ENCODE data around the gene FOXD4.
"Not testable (repeated sequence)": the region's sequence is repeated elsewhere in the genome, so short reads cannot be mapped to it uniquely, and the experiment has no call there.

FOXD4 gene

GRCh38 chr9:94323-94722, 23.9 kb downstream of the FOXD4 start:
- FAIRE-seq; DNase-seq (ENCODE audit: low spot score): not testable (repeated sequence)

GRCh38 chr9:93909-94308, 24.3 kb downstream of the FOXD4 start:
- DNase-seq (ENCODE audit: low spot score); FAIRE-seq: not testable (repeated sequence)

GRCh38 chr9:90851-91250, 27.4 kb downstream of the FOXD4 start:
- not testable (repeated sequence) for DNase-seq (ENCODE audit: low spot score); FAIRE-seq

GRCh38 chr9:88396-89037, 29.7 kb downstream of the FOXD4 start:
- FAIRE-seq, result not testable (repeated sequence)

GRCh38 chr9:87860-88259, 30.4 kb downstream of the FOXD4 start:
- not testable (repeated sequence) for FAIRE-seq; DNase-seq (ENCODE audit: low spot score)

More at GRCh38 chr9:88396-89037, 29.7 kb downstream of the FOXD4 start:
- DNase-seq (ENCODE audit: low spot score), result not testable (repeated sequence)

- DNase-seq (ENCODE audit: low spot score); FAIRE-seq: not testable (repeated sequence)
Observed at GRCh38 chr9:87105-87504, 31.1 kb downstream of the FOXD4 start.

GRCh38 chr9:86697-87096, 31.5 kb downstream of the FOXD4 start:
- not testable (repeated sequence) for FAIRE-seq; DNase-seq (ENCODE audit: low spot score)

- not testable (repeated sequence) for FAIRE-seq; DNase-seq (ENCODE audit: low spot score)
Observed at GRCh38 chr9:82932-83689, 35.1 kb downstream of the FOXD4 start.

- not testable (repeated sequence) for DNase-seq (ENCODE audit: low spot score); FAIRE-seq
Observed at GRCh38 chr9:78333-78732, 39.9 kb downstream of the FOXD4 start.

GRCh38 chr9:76389-76788, 41.8 kb downstream of the FOXD4 start:
- DNase-seq (ENCODE audit: low spot score); FAIRE-seq: not testable (repeated sequence)

GRCh38 chr9:73900-74525, 44.2 kb downstream of the FOXD4 start:
- FAIRE-seq; DNase-seq (ENCODE audit: low spot score): not testable (repeated sequence)

- not testable (repeated sequence) for DNase-seq (ENCODE audit: low spot score)
Observed at GRCh38 chr9:73076-73899, 44.9 kb downstream of the FOXD4 start.

More at GRCh38 chr9:73076-73899, 44.9 kb downstream of the FOXD4 start:
- FAIRE-seq, result not testable (repeated sequence)

Data from RCC 7860 (cell line).